Central memory CD8-positive, alpha-beta T cell (primary cell): ENCODE measurements around the gene CYBA.

ENCODE experiments used
- ATAC-seq: fragments of 150-1000 bp; cut with Tn5 transposase; replicated peaks from 2 replicates; pipeline ENCODE4 v1.10.0; 2022; ENCODE audit warnings: mild to moderate bottlenecking, moderate FRiP score, moderate number of reproducible peaks; ENCODE audit not compliant: poor library complexity, severe bottlenecking; ENCODE audit errors: extremely low read depth
- DNase-seq, 2 donors: peaks; one replicate each; pipeline ENCODE4 v3.0.0; 2021; ENCODE audit warnings: low spot score in 2 of 2
- H3K27ac Mint-ChIP-seq: one replicate; pipeline ENCODE4 v1.8.0; 2022; ENCODE audit warnings: low read depth, mild to moderate bottlenecking, moderate library complexity, mixed read lengths
- H3K27me3 Mint-ChIP-seq: one replicate; pipeline ENCODE4 v1.8.0; 2022; ENCODE audit warnings: mixed read lengths
- H3K36me3 Mint-ChIP-seq: one replicate; pipeline ENCODE4 v1.8.0; 2022; ENCODE audit warnings: mild to moderate bottlenecking, moderate library complexity, mixed read lengths; ENCODE audit not compliant: insufficient read depth
- H3K4me1 Mint-ChIP-seq: one replicate; pipeline ENCODE4 v1.8.0; 2022; ENCODE audit warnings: mixed read lengths
- H3K4me3 Mint-ChIP-seq: one replicate; pipeline ENCODE4 v1.8.0; 2022; ENCODE audit warnings: mild to moderate bottlenecking, moderate library complexity, mixed read lengths
- H3K9me3 Mint-ChIP-seq: one replicate; pipeline ENCODE4 v1.8.0; 2022; ENCODE audit warnings: mixed read lengths

CYBA gene

DNA sequence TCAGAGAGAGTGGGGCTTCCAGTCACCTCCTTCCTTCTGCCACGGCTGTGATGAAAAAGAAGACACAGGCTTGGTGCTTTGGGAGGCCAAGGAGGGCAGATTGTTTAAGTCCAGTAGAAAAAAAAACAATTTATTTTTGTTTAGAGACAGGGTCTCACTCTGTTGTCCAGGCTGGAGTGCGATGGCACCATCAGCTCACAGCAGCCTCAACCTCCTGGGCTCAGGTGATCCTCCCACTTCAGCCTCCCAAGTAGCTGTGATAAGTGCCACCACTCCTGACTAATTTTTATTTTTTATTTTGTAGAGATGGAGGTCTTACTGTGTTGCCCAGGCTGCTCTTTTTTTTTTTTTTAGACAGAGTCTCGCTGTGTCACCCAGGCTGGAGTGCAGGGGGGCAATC lies 14.7 kb upstream of the CYBA start:
- no peak overlapping the region for H3K4me3 Mint-ChIP-seq
- ATAC-seq = no peak
- H3K4me1 Mint-ChIP-seq = peaks cover 12% of the 10 kb centered on the region
- peaks cover 10% of the 10 kb centered on the region for H3K36me3 Mint-ChIP-seq
- DNase-seq = no peak
- H3K27ac Mint-ChIP-seq = no peak overlapping the region
- H3K9me3 Mint-ChIP-seq = no peaks in the 10 kb centered on the region
- no peaks in the 10 kb centered on the region for H3K27me3 Mint-ChIP-seq

DNA sequence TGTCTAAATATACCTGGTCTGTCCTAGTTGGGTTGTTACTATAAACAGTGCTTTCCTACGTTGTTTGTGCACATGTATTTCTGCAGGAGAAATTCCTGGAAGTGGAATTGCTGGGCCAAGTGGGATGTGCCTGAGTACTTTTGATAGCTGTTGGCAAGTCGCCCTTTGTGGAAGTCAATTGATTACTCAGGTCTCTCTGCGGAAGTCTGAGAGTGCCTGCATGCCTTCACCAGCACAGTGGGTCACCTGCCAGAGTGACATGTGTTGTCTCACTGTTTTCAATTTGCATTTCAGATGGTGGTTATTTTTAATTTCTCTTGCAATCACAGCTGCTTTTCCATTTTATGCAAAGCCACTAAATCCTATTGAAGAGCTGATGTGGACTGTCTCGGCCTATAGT lies 14.3 kb upstream of the CYBA start:
- H3K9me3 Mint-ChIP-seq = no peaks in the 10 kb centered on the region
- peaks cover 10% of the 10 kb centered on the region for H3K36me3 Mint-ChIP-seq
- H3K4me1 Mint-ChIP-seq = peaks cover 12% of the 10 kb centered on the region
- ATAC-seq (no peak), DNase-seq (no peak)
- H3K4me3 Mint-ChIP-seq = peak overlapping the region; percentile 37
- H3K27ac Mint-ChIP-seq = no peak overlapping the region
- H3K27me3 Mint-ChIP-seq = no peaks in the 10 kb centered on the region

DNA sequence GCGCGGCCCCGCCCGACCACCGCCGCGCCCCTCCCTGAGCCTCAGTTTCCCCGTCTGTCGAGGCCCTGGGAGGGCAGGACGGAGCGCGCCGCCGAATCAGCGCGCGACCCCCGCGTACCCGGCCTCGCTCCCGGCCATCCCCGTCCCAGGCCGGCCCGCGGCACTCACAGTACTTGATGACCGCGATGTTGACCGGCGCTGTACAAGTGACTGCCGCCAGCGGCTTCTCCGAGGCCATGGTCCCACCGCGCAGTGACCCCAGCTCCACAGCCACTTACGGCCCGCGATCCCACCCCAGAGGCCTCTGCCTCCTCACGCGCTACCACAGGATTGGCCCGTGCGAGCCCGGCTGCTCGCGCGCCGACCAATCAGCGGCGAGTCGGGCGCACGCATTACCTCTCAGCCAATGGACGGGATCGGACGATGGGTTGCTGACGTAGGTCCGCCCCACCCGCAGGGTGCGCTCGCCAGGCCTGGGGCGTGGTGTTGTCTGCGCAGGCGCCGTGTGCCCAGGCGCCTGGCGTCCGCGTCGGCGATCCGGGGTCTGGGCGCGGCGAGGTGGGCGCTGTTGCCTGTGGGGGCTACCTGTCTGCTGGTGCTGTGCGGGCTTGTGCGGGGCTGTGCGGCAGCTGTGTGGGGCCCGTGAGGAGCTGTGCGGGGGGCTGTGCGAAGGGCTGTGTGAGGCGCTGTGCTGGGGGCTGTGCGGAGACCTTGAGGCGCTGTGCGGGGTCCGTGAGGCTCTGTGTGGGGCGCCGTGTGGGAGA lies 12.2 kb upstream of the CYBA start, which contains the start of gene MVD:
TSS of gene MVD (minus strand) at position 249 of the 764 bp plus-strand sequence. CDS start at position 238, 11 bp downstream.
- peak; percentile 87 to 92 for DNase-seq
- H3K4me3 Mint-ChIP-seq = peak within 1 kb of the TSS; percentile 86
- H3K27ac Mint-ChIP-seq = peak within 1 kb of the TSS; percentile 92
- peak; percentile 99 for ATAC-seq
- H3K27me3 Mint-ChIP-seq = no peaks in the 10 kb centered on the region
- no peaks in the 10 kb centered on the region for H3K9me3 Mint-ChIP-seq
- H3K36me3 Mint-ChIP-seq = peaks cover 8% of the 10 kb centered on the region
- peaks cover 12% of the 10 kb centered on the region for H3K4me1 Mint-ChIP-seq

DNA sequence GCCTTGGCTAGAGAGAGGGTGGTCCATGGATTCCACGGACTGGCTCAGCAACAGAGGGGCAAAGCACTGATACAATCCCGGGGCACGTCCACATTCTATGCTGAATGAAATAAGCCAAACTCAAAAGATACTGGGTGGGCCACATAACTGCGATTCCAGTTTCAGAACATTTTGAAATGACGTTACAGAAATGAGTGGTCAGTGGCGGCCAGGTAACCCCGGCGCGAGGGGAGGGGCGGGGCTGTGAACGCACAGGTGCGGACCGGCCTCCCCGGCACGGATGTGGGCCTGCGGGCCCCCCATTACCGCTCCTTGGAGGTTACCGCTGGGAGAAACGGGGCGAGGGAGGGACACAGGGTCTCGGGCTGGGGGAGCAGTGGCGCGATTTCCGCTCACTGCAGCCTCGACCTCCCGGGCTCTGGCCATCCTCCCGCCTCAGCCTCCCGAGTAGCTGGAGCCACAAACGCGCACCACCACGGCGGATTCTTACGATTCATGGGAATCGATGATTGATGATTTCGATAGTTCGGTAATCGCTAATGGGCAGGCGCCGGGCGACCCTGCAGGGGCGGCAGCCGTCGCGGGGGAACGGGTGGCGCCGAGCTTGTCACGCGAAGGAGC lies 11.5 kb upstream of the CYBA start:
- Mint-ChIP-seq H3K27ac (peak overlapping the region; percentile 92), H3K9me3 (no peaks in the 10 kb centered on the region), H3K4me3 (peak overlapping the region; percentile 86), H3K27me3 (no peaks in the 10 kb centered on the region), H3K36me3 (peaks cover 8% of the 10 kb centered on the region), H3K4me1 (peaks cover 12% of the 10 kb centered on the region)
- ATAC-seq (peak; percentile 1), DNase-seq (no peak)

DNA sequence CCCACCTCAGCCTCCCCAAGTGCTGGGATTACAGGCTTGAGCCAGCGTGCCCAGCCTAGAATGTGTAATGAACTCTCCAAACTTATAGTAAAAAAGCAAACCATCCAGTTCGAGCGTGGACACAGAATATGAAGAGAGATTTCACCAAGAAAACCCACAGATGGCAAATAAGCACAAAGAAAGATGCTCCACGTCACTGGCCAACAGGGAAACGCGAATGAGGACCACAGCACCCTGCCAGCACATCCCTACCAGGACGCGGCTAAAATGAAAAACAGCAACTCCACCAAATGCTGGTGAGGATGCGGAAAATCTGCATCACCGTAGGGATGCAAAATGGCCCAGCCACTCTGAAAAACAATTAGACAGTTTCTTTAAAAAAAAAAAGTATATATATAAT lies 10.6 kb upstream of the CYBA start:
- Mint-ChIP-seq H3K4me1 (peaks cover 12% of the 10 kb centered on the region), H3K36me3 (peaks cover 6% of the 10 kb centered on the region), H3K27ac (peak overlapping the region; percentile 80), H3K4me3 (peak overlapping the region; percentile 86), H3K9me3 (no peaks in the 10 kb centered on the region), H3K27me3 (no peaks in the 10 kb centered on the region)
- DNase-seq = no peak
- ATAC-seq = no peak

DNA sequence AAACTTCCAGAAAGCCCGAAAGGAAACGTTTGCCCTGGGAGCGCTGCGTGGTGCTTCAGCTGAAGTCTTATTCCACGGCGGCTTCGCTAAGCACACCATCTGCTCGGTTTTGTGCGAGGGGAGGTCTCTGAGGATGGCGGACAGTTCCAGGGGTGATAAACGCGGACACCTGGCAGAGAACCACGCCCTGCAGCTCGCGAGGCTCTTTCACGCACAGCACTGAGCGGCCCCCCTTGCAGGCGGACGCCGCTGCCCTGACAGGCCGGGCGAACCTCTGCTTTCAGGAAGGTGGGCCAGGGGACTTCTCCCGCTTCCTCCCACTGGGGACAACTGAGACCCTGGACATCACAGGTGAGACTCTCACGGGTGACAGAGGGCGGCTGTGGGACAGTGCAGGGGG lies 8.3 kb upstream of the CYBA start:
- Mint-ChIP-seq H3K36me3 (peaks cover 6% of the 10 kb centered on the region), H3K27ac (no peak overlapping the region), H3K9me3 (no peaks in the 10 kb centered on the region), H3K4me3 (no peak overlapping the region), H3K27me3 (no peaks in the 10 kb centered on the region), H3K4me1 (peaks cover 12% of the 10 kb centered on the region)
- ATAC-seq (no peak), DNase-seq (no peak)

DNA sequence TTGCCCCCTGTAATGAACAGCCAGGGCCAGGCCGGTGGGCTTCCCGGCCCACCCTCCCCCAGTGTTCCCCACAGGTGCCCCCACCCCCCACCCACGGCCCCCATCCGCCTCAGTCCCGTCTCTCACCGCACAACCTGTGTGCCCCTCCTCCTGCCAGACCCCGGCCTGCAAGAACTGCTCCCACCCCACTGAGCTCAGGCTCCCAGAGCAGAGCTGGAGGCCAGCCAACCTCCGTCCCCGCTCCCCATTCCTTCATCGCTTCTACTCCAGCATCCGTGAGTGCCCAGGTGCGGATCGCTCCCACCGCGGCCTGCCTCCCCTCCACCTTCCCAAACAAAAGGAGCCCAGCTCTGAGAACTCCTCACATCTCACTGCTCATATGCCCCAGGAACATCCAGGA lies 7.9 kb upstream of the CYBA start:
- ATAC-seq = no peak
- H3K4me1 Mint-ChIP-seq = peaks cover 12% of the 10 kb centered on the region
- no peaks in the 10 kb centered on the region for H3K27me3 Mint-ChIP-seq
- H3K4me3 Mint-ChIP-seq = no peak overlapping the region
- no peak overlapping the region for H3K27ac Mint-ChIP-seq
- no peak for DNase-seq
- H3K9me3 Mint-ChIP-seq = no peaks in the 10 kb centered on the region
- H3K36me3 Mint-ChIP-seq = peaks cover 6% of the 10 kb centered on the region

DNA sequence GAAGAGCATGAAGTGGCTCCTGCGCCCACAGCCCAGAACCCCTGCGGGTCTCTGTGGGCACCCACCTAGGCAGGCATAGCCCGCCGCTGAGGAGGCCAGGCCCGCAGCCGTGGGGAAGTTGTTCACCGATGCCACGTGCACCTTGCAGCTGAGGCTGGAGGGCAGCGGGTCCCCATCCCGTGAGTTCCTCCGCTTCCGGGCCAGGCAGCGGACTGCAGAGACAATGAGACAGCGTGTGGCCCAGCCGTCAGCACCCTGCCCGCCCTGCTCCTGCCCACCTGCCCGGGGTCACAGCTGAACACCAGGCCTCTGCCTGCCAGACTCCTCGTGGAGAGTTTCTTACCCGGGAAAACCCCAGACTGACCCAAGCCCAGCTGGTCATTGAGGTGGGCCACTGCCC lies 6.5 kb upstream of the CYBA start:
- Mint-ChIP-seq H3K27ac (no peak overlapping the region), H3K27me3 (no peaks in the 10 kb centered on the region), H3K36me3 (peaks cover under 1% of the 10 kb centered on the region), H3K4me3 (no peak overlapping the region), H3K9me3 (no peaks in the 10 kb centered on the region), H3K4me1 (peaks cover 12% of the 10 kb centered on the region)
- DNase-seq (no peak), ATAC-seq (no peak)

DNA sequence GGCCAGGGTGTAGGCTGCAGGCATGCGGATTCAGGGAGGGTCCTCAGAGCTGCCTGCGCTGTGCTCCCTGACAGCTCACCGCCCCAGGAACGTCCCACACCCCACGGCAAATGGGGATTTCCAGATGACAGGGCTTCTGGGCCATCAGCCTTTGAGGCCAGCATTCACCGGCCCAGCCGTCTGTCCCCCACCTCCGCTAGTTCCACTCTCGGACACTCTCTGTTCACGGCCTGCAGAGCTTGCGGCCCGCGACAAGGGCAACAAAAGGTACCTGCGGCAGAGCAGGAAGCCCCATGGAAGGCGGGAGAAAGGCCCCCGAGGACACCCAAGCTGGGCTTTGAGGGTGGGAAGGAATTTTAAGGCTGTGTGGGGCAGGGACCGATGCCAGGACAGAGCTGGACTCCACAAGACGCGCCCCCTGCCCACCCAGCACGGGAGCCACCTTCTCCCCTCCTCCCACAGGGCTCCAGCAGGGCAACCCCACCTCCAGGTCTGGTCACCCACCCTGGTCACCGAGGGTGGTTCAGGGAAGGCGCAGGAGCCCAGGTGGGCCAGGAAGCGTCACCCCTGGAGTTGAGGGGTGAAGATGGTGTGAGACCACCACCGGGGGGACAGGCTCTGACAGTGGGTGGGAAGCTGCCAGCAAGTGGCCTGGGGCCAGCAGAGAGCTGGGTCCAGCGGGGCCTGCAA lies 5.6 kb upstream of the CYBA start:
- no peak overlapping the region for H3K27ac Mint-ChIP-seq
- H3K4me1 Mint-ChIP-seq = peaks cover 7% of the 10 kb centered on the region
- H3K4me3 Mint-ChIP-seq = no peak overlapping the region
- ATAC-seq = no peak
- no peak for DNase-seq
- no peaks in the 10 kb centered on the region for H3K9me3 Mint-ChIP-seq
- no peaks in the 10 kb centered on the region for H3K27me3 Mint-ChIP-seq
- peaks cover 1% of the 10 kb centered on the region for H3K36me3 Mint-ChIP-seq

DNA sequence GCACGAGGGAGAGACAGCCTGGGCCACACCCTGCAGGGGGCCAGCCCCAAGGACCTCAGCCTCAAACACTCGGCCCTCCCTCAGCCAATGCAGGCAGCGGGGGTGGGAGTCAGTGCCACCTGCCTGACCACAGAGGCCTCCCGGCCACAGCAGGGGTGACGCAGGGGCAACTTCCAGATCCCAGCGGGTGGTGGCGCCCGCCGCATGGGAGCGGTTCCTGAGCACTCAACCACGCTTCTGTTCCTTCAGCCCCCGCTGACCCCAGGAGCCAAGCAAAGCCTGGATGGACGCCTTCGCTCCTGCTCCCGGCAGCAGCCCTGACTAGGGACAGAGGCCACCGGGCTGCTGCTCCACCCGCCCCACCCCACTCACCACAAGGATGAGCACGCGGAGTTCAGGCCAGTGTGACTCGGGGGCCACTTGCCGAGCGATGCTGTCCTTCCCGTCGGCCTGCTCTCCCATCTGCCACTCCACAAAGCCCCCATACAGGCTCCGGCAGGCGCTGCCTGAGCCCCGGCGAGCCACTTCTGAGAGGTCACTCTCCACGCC lies 5.0 kb upstream of the CYBA start:
- Mint-ChIP-seq H3K9me3 (no peaks in the 10 kb centered on the region), H3K4me3 (no peak overlapping the region), H3K27me3 (no peaks in the 10 kb centered on the region), H3K36me3 (peaks cover 5% of the 10 kb centered on the region), H3K4me1 (peaks cover 7% of the 10 kb centered on the region), H3K27ac (no peak overlapping the region)
- DNase-seq = no peak
- ATAC-seq = no peak

DNA sequence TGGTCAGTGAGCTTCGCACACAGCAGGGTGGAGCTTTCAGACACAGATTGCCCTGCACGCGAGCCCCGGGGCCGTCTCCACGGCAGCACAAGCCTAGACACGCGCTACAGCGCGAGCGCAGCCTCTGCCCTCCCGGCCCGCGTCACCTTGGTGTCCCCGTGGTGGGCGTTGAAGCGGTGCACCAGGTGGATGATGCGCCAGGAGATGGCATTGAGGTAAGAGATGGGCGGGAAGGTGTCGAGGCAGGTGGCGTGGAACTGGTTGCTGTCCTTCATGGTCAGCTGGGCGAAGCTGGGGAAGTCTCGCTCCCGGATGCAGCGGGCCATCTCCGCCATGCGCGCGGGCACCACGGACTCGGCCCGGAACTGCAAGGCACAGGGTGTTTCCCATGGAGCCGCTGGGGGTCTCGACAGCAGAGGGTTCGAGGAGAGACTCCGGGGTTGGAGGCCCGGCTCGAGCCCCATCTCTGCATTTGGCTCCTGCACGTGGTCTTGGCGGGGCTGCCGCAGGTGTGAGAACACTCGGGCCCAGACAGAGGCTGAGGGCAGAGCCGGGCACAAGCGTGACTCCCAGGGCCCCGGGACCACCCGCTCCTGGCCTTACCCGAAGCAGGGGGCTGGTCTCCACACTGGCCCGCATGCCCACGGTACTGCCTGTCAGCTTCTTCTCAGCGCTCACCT lies 4.3 kb upstream of the CYBA start:
- no peak for ATAC-seq
- Mint-ChIP-seq H3K36me3 (peaks cover 8% of the 10 kb centered on the region), H3K4me1 (peaks cover 7% of the 10 kb centered on the region), H3K27me3 (no peaks in the 10 kb centered on the region), H3K4me3 (no peak overlapping the region), H3K9me3 (no peaks in the 10 kb centered on the region), H3K27ac (peak overlapping the region; percentile 75)
- DNase-seq = no peak

DNA sequence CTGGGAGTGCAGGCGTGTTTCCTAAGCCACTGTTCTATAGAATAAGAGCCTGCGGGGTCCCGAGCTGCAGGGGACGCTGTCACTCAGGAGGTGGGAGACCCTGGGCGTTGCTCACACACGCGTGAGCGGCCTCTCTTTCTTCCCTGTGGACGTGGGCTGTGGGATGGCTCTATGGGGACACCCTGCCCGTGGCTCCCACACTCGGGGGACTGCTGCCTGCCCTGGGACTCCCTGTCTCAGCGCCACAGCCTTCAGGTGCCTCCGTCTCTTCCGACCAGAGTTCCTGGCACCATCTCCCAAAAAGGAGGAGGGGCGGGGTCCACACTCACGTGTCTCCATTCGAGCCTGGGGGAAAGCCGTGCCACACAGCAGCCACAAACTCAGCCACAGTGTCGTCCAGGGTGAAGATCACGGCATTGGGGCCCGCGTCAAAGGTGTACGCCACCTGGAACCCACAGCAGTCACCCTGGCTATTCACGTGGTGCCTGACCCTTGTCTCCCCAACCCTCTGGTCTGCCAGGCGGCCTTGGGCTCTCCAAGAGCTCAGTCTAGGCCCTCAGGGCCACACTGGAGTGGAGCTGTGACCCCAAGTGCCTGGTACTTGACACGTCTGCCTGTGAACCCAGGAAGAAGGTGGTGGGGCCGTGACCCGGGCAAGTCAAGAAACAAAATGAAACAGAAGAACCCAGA lies 3.7 kb upstream of the CYBA start:
- H3K36me3 Mint-ChIP-seq = peaks cover 10% of the 10 kb centered on the region
- H3K27ac Mint-ChIP-seq = peak overlapping the region; percentile 75
- no peak overlapping the region for H3K4me3 Mint-ChIP-seq
- H3K4me1 Mint-ChIP-seq = peaks cover 8% of the 10 kb centered on the region
- no peaks in the 10 kb centered on the region for H3K9me3 Mint-ChIP-seq
- ATAC-seq (no peak), DNase-seq (no peak)
- no peaks in the 10 kb centered on the region for H3K27me3 Mint-ChIP-seq
